Left lung (tissue), 14 donors: ENCODE measurements around the gene OR8G5. TPM values are rescaled to one million over a fixed set of nuclear protein-coding genes. Genes with fewer than 3 reads are reported as not detected.

Source experiments
- ATAC-seq: fragments of 200-7000 bp; cut with Tn5 transposase; one replicate; pipeline ENCODE4 v1.9.1; 2020; ENCODE audit warnings: moderate library complexity
- DNase-seq, 4 donors: peaks; one replicate each; pipeline ENCODE4 v3.0.0-alpha.2; 2013 to 2020
- H3K27ac ChIP-seq, 2 donors: fragments of 200-600 bp; sonication (generic) in 1 of 2; one replicate each; pipeline versions ENCODE4 v1.5.0 to v1.8.0; 2020 to 2021
- H3K27me3 ChIP-seq, 2 donors: fragments of 200-600 bp; sonication (generic) in 1 of 2; one replicate each; pipeline versions ENCODE4 v1.5.0 to v1.8.0; 2020 to 2021
- H3K36me3 ChIP-seq, 2 donors: fragments of 200-600 bp; sonication (generic) in 1 of 2; one replicate each; pipeline versions ENCODE4 v1.5.0 to v1.8.0; 2020 to 2021
- H3K4me1 ChIP-seq, 2 donors: fragments of 200-600 bp; one replicate each; pipeline ENCODE4 v1.8.0; 2021
- H3K4me3 ChIP-seq, 2 donors: fragments of 200-600 bp; sonication (generic) in 1 of 2; one replicate each; pipeline versions ENCODE4 v1.5.0 to v1.8.0; 2020 to 2021; ENCODE audit warnings: mild to moderate bottlenecking in 1 of 2
- H3K9me3 ChIP-seq, 2 donors: fragments of 200-600 bp; sonication (generic) in 1 of 2; one replicate each; pipeline versions ENCODE4 v1.5.0 to v1.8.0; 2020 to 2021
- CTCF ChIP-seq, 2 donors: fragments of 200-600 bp; sonication (generic) in 1 of 2; IDR thresholded peaks; one replicate each; pipeline versions ENCODE4 v1.5.0 to v1.8.0; 2021; ENCODE audit warnings: antibody characterized with exemption in 2 of 2
- intact Hi-C, 2 donors: fragments of 100-400 bp; cut with DNase I; formaldehyde crosslinking; loops; one replicate each; pipeline versions ENCODE4 v1.11.2 to v1.14.2; 2022
- long read RNA-seq, 12 donors: library from polyadenylated mRNA in 2 of 12; unstranded in 2 of 12; transcript quantifications; one replicate each; pipeline ENCODE4 v2.0.0 and lab custom pipeline, GENCODE V29; 2019 to 2026
- polyA plus RNA-seq, 6 donors: library from polyadenylated mRNA; unstranded; fragments of 120-200 nt; gene quantifications; one replicate each; pipeline ENCODE4 v1.2.1, GENCODE V29; 2013; ENCODE audit not compliant: insufficient read length in 6 of 6
- total RNA-seq, 2 donors: library from RNA; stranded (reverse); fragmentation: NEBNext Ultra II Directional; extraction: Animal tissue kit (Norgen Biotek cat#: 25700); gene quantifications; one replicate each; pipeline ENCODE4 v1.2.1, GENCODE V29; 2021
- donor health status: DM: no; HTN: yes; CAD: no.
- donor health status: DM: no; HTN: no; CAD: no.

OR8G5 gene
- not detected for total RNA-seq
- not detected for polyA plus RNA-seq
- long read RNA-seq, donor 1: 0 reads
- long read RNA-seq, donor 2: 0 reads
- long read RNA-seq, donor 3: 0 reads
- long read RNA-seq, donor 4: 0 reads
- long read RNA-seq, donor 5: 0 reads
- long read RNA-seq, donor 6: 0 reads
- long read RNA-seq, donor 7: 0 reads
- long read RNA-seq, donor 8: 0 reads
- long read RNA-seq, donor 9: 0 reads
- long read RNA-seq, donor 10: 0 reads
- long read RNA-seq, donor 11: 0 reads
- long read RNA-seq, donor 12: 0 reads

DNA sequence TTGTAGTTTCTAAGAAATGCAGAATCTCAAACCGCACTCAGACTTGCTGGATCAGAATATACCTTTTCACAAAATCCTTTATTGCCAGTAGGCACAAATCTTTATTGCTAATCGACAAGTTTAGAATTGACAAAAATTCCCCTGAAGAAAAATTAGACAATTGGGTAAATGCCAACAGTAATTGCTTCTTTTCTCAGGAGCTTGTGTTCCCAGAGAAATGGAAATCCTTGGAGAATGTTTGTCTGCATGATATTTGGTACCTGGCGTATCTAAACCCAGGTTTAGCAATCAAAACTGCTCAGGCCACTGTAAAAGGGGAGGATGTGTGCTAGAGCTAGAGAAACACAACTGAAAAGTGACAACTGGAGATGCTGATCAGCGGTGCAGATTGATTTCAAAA lies at the start of gene OR8G5:
Gene OR8G5, plus strand, starts transcription at position 301 of the 400 bp plus-strand sequence. CDS start 8,556 bp downstream, outside the sequence.
- intact Hi-C loops: no loop called here
- Histone ChIP-seq H3K36me3 (no peaks in the 10 kb centered on the region), H3K4me1 (no peaks in the 10 kb centered on the region), H3K4me3 (no peak within 1 kb of the TSS), H3K27ac (no peak within 1 kb of the TSS), H3K9me3 (no peaks in the 10 kb centered on the region), H3K27me3 (no peaks in the 10 kb centered on the region)
- no peak for TF ChIP-seq CTCF (IDR thresholded peaks at IDR 0.05)
- ATAC-seq: no peak
- no peak for DNase-seq

DNA sequence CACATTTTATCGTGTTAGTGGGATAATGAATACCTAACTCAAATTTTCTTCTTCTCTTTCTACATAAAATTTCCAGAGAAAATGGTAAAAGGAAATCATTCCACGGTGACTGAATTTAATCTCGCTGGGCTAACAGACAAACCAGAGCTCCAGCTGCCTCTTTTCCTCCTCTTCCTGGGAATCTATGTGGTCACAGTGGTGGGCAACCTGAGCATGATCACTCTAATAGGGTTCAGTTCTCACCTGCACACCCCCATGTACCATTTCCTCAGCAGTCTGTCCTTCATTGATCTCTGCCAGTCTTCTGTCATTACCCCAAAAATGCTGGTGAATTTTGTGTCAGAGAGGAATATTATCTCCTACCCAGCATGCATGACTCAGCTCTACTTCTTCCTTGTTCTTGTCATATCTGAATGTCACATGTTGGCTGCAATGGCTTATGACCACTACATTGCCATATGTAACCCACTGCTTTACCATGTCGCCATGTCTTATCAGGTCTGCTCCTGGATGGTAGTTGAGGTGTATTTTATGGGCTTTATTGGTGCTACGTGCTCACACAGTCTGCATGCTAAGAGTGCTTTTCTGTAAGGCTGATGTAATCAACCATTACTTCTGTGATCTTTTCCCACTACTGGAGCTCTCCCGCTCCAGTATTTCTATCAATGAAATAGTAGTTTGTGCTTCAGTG lies 48.9 kb upstream of the OR8G5 start:
- Histone ChIP-seq H3K4me3 (no peak overlapping the region), H3K27ac (no peak overlapping the region), H3K4me1 (no peaks in the 10 kb centered on the region), H3K36me3 (no peaks in the 10 kb centered on the region), H3K27me3 (no peaks in the 10 kb centered on the region), H3K9me3 (no peaks in the 10 kb centered on the region)
- no peak for TF ChIP-seq CTCF (IDR thresholded peaks at IDR 0.05)
- ATAC-seq (no peak), DNase-seq (no peak)
- intact Hi-C loops: no loop called here

DNA sequence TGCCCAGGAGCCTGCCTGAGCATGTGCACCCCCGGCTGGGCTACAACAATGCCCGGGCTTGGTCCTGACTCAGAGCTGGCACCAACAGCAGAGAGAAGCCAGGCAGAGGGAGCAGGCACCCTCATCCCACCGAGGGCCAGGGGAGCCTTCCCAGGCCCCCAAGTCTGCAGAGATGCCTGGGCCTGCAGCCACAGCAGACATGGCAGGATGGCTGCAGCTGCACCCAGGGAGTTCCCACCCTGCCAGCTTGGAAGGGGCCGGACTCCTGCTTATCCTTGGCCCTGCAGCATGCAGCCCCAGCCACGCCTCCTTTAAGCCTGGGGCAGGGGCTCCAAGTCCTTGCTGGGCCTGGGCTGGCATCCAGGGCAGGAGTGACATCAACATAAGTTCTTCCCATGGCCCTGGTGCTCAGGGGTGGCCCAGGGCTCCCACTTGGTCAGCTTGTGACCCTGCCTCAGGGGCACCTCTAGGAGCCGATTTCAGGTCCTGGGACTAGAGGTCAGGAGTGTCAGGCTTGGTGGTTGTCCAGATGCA lies 46.3 kb upstream of the OR8G5 start:
- ATAC-seq (no peak), DNase-seq (peak in 1 of 4 donors; percentile 65)
- intact Hi-C loops: no loop called here
- H3K27me3 ChIP-seq: no peaks in the 10 kb centered on the region
- TF ChIP-seq CTCF (IDR thresholded peaks at IDR 0.05): no peak
- H3K27ac ChIP-seq: no peak overlapping the region
- no peaks in the 10 kb centered on the region for H3K4me1 ChIP-seq
- no peaks in the 10 kb centered on the region for H3K36me3 ChIP-seq
- H3K4me3 ChIP-seq: no peak overlapping the region
- H3K9me3 ChIP-seq: no peaks in the 10 kb centered on the region

GRCh38 chr11:124210421-124210820 lies 45.8 kb upstream of the OR8G5 start:
- DNase-seq: peak in 1 of 4 donors; percentile 67
- no peaks in the 10 kb centered on the region for H3K9me3 ChIP-seq
- intact Hi-C loops: no loop called here
- no peaks in the 10 kb centered on the region for H3K27me3 ChIP-seq
- TF ChIP-seq CTCF (IDR thresholded peaks at IDR 0.05): no peak
- H3K36me3 ChIP-seq: no peaks in the 10 kb centered on the region
- ATAC-seq: no peak
- no peaks in the 10 kb centered on the region for H3K4me1 ChIP-seq
- H3K27ac ChIP-seq: no peak overlapping the region
- H3K4me3 ChIP-seq: no peak overlapping the region

GRCh38 chr11:124211321-124211720 lies 44.9 kb upstream of the OR8G5 start:
- Histone ChIP-seq H3K27me3 (no peaks in the 10 kb centered on the region), H3K27ac (no peak overlapping the region), H3K4me3 (no peak overlapping the region), H3K36me3 (no peaks in the 10 kb centered on the region), H3K4me1 (no peaks in the 10 kb centered on the region), H3K9me3 (no peaks in the 10 kb centered on the region)
- ATAC-seq (no peak), DNase-seq (no peak)
- no peak for TF ChIP-seq CTCF (IDR thresholded peaks at IDR 0.05)
- intact Hi-C loops: no loop called here
